SH-SY5Y (cell line): ENCODE data around the gene ATP13A2.

ENCODE experiments used
- GATA2 ChIP-seq: IDR thresholded peaks from 2 replicates; pipeline ENCODE4 v1.6.1; 2011; ENCODE audit warnings: mild to moderate bottlenecking, low read depth, low read length
- GATA3 ChIP-seq: IDR thresholded peaks from 2 replicates; pipeline ENCODE4 v1.6.1; 2011; ENCODE audit warnings: low read depth, mild to moderate bottlenecking, low read length, moderate library complexity

- TF ChIP-seq GATA2, result no peak
- TF ChIP-seq GATA3, result no peak
Observed at GRCh38 chr1:16978567-16979474, 32.9 kb downstream of the ATP13A2 start.
